Coronary artery (tissue), 2 donors: ENCODE measurements around the gene NME5.

ENCODE experiments used
- DNase-seq: peaks from one replicate; pipeline ENCODE4 v3.0.0-alpha.2; 2017; ENCODE audit warnings: low spot score
- H3K27ac ChIP-seq, 2 donors: fragments of 200-600 bp; sonication (generic); one replicate each; pipeline ENCODE4 v1.5.1; 2016 to 2019
- H3K4me3 ChIP-seq: fragments of 200-600 bp; sonication (generic); 2 replicates; pipeline ENCODE4 v1.5.1; 2016; ENCODE audit warnings: mild to moderate bottlenecking, moderate library complexity
- CTCF ChIP-seq: fragments of 200-600 bp; sonication (generic); IDR thresholded peaks from one replicate; pipeline ENCODE4 v1.5.1; 2019; ENCODE audit warnings: antibody characterized with exemption

The NME5 gene

GRCh38 chr5:138111181-138111580 lies 28.0 kb downstream of the NME5 start:
- Histone ChIP-seq H3K4me3 (no peak overlapping the region), H3K27ac (no peak overlapping the region)
- TF ChIP-seq CTCF, result no peak
- DNase-seq, result no peak

- no peak for TF ChIP-seq CTCF
- no peak overlapping the region for H3K4me3 ChIP-seq
- no peak for DNase-seq
- no peak overlapping the region for H3K27ac ChIP-seq
Measured at GRCh38 chr5:138110266-138110963, 28.8 kb downstream of the NME5 start.

GRCh38 chr5:138109463-138110265 lies 29.6 kb downstream of the NME5 start:
- Histone ChIP-seq H3K4me3 (no peak overlapping the region), H3K27ac (no peak overlapping the region)
- TF ChIP-seq CTCF, result no peak
- DNase-seq, result no peak

DNA sequence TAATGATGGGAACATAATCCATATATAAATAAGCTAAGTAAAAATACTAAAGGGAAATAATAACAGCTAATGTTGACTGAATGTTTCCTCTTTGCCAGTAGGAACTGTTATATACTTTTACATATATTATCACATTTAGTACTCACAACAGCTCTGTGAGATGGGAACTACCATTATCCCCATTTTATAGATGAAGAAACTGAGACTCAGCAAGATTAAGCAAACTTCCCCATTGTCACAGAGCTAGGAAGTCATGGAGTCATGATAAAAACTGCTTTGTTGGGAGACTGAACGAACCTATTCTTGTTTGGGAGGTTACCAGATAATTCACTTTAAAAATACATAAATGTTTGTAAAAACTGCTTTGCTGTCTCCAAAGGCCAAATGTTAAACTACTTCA lies 32.0 kb downstream of the NME5 start:
- DNase-seq, result no peak
- Histone ChIP-seq H3K27ac (no peak overlapping the region), H3K4me3 (no peak overlapping the region)
- TF ChIP-seq CTCF, result no peak

- Histone ChIP-seq H3K27ac (no peak overlapping the region), H3K4me3 (no peak overlapping the region)
- no peak for DNase-seq
- TF ChIP-seq CTCF, result no peak
Measured at GRCh38 chr5:138105709-138106108, 33.5 kb downstream of the NME5 start.

- TF ChIP-seq CTCF, result no peak
- no peak for DNase-seq
- Histone ChIP-seq H3K27ac (no peak overlapping the region), H3K4me3 (no peak overlapping the region)
Measured at GRCh38 chr5:138103319-138103637, 36.0 kb downstream of the NME5 start.
